Psoas muscle (tissue), 8 donors: ENCODE measurements around the gene HCRTR1. TPM values are rescaled to one million over a fixed set of nuclear protein-coding genes. Genes with fewer than 3 reads are reported as not detected.

Source experiments
- ATAC-seq, 4 donors: fragments of 200-7000 bp; cut with Tn5 transposase; one replicate each; pipeline ENCODE4 v1.9.1; 2020; ENCODE audit warnings: moderate library complexity in 3 of 4, mild to moderate bottlenecking in 2 of 4
- DNase-seq, 2 donors: peaks; one replicate each; pipeline ENCODE4 v3.0.0-alpha.2; 2020
- H3K27ac ChIP-seq: fragments of 200-600 bp; one replicate; pipeline ENCODE4 v1.8.0; 2022
- H3K27me3 ChIP-seq, 3 donors: fragments of 200-600 bp in 1 of 3; one replicate each; pipeline versions ENCODE4 v1.6.1 to v1.8.0; 2013 to 2022; ENCODE audit warnings: low read length in 2 of 3, mild to moderate bottlenecking in 2 of 3, moderate library complexity in 1 of 3; ENCODE audit not compliant: insufficient read depth in 3 of 3
- H3K36me3 ChIP-seq, 2 donors: fragments of 200-600 bp in 1 of 2; one replicate each; pipeline versions ENCODE4 v1.6.1 to v1.8.0; 2013 to 2022; ENCODE audit warnings: low read depth in 1 of 2, mild to moderate bottlenecking in 1 of 2, moderate library complexity in 1 of 2; ENCODE audit not compliant: insufficient read depth in 1 of 2
- H3K4me1 ChIP-seq: fragments of 200-600 bp; one replicate; pipeline ENCODE4 v1.8.0; 2022
- H3K4me3 ChIP-seq: fragments of 200-600 bp; one replicate; pipeline ENCODE4 v1.8.0; 2022; ENCODE audit warnings: mild to moderate bottlenecking
- H3K9me3 ChIP-seq: fragments of 200-600 bp; one replicate; pipeline ENCODE4 v1.8.0; 2022
- WGBS, 3 donors: extraction: QIAGEN DNeasy Blood & Tissue Kit; methylation state at CpG; one replicate each; pipeline versions ENCODE4 v1.1.6 to v1.1.7; 2013; 5-methylcytosine and 5-hydroxymethylcytosine counted together
- intact Hi-C, 2 donors: fragments of 100-400 bp; cut with DNase I; formaldehyde crosslinking; loops; one replicate each; pipeline versions ENCODE4 v1.11.0 to v1.14.2; 2022
- polyA plus RNA-seq, 3 donors: library from polyadenylated mRNA; stranded (reverse); fragments of 200-250 nt; gene quantifications; one replicate each; pipeline ENCODE4 v1.2.3, GENCODE V29; 2013
- total RNA-seq, 4 donors: library from RNA; stranded (reverse); fragmentation: NEBNext Ultra II Directional in 2 of 4; extraction: Animal tissue kit (Norgen Biotek cat#: 25700) in 2 of 4; gene quantifications; one replicate each; pipeline versions ENCODE4 v1.2.1 to v1.2.4, GENCODE V29; 2021 to 2023
- TF ChIP-seq, protein P1 (sequence below): fragments of 200-600 bp; IDR thresholded peaks from one replicate; pipeline ENCODE4 v1.8.0; 2022; ENCODE audit warnings: antibody characterized with exemption
- donor health status: healthy with polysubstance abuse.
- donor health status: DM: no; HTN: no; CAD: no; lungs with moderate emphysema.
- donor health status: Bipolar disorder and iron deficiency.
- donor health status: healthy.
- donor health status: DM: yes; HTN: yes; CAD: no.
- donor health status: DM: no; HTN: no; CAD: no.
- donor health status: DM: no; HTN: no; CAD: no.
- donor health status: DM: yes; HTN: yes; CAD: no.

HCRTR1 gene
- total and polyA plus RNA-seq, 7 donors: 0.12 to 1.2 (median 0.34) TPM; not detected in 1

DNA sequence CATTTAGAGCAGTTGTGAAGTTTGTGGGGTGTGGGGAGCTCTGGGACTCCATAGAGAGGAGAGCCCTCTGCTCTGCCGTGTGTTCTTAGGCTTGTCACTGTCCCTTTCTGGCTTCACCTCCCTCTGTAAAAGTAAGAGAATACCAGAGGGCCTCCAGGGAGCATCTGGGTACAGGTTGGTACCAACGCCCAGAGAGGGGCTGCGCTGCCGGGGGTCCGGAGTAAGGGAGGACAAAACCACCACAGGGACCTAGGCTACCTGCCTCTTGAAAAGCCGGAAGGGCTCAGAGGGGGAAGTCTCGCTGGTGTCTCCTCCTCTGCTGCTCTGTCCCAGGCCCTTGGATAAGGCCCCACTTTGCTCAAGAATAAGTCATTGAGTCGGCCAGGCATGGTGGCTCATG is 44.2 kb upstream of the HCRTR1 start:
- 83 to 92% (median 85%) methylated on average over 8 of the region's 8 CpGs for WGBS, 3 donors
- DNase-seq: no peak
- no peak overlapping the region for H3K4me3 ChIP-seq
- ATAC-seq: no peak
- H3K27ac ChIP-seq: peak overlapping the region; percentile 68
- no peaks in the 10 kb centered on the region for H3K9me3 ChIP-seq
- no peaks in the 10 kb centered on the region for H3K36me3 ChIP-seq
- H3K4me1 ChIP-seq: peaks cover 8% of the 10 kb centered on the region
- peaks cover 0 to 9% (median 5%) of the 10 kb centered on the region in 3 donors for H3K27me3 ChIP-seq
- TF ChIP-seq, protein P1, sequence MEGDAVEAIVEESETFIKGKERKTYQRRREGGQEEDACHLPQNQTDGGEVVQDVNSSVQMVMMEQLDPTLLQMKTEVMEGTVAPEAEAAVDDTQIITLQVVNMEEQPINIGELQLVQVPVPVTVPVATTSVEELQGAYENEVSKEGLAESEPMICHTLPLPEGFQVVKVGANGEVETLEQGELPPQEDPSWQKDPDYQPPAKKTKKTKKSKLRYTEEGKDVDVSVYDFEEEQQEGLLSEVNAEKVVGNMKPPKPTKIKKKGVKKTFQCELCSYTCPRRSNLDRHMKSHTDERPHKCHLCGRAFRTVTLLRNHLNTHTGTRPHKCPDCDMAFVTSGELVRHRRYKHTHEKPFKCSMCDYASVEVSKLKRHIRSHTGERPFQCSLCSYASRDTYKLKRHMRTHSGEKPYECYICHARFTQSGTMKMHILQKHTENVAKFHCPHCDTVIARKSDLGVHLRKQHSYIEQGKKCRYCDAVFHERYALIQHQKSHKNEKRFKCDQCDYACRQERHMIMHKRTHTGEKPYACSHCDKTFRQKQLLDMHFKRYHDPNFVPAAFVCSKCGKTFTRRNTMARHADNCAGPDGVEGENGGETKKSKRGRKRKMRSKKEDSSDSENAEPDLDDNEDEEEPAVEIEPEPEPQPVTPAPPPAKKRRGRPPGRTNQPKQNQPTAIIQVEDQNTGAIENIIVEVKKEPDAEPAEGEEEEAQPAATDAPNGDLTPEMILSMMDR: no peak
- intact Hi-C loops: no loop called here

- Histone ChIP-seq H3K4me3 (no peak overlapping the region), H3K9me3 (no peaks in the 10 kb centered on the region), H3K27me3 (peaks cover 0 to 9% (median 5%) of the 10 kb centered on the region in 3 donors), H3K36me3 (no peaks in the 10 kb centered on the region), H3K4me1 (peaks cover 4% of the 10 kb centered on the region), H3K27ac (peak overlapping the region; percentile 72)
- intact Hi-C loops: no loop called here
- 66 to 73% (median 67%) methylated on average over 10 of the region's 10 CpGs for WGBS, 3 donors
- no peak for DNase-seq
- TF ChIP-seq, protein P1: no peak
- ATAC-seq: no peak
These were observed 42.6 kb upstream of the HCRTR1 start for GRCh38 chr1:31574749-31575368.

GRCh38 chr1:31575369-31576140 is 41.9 kb upstream of the HCRTR1 start:
- Histone ChIP-seq H3K4me1 (peaks cover 4% of the 10 kb centered on the region), H3K36me3 (no peaks in the 10 kb centered on the region), H3K9me3 (no peaks in the 10 kb centered on the region), H3K27ac (peak overlapping the region; percentile 72), H3K4me3 (peak overlapping the region; percentile 70), H3K27me3 (peaks cover 0 to 9% (median 5%) of the 10 kb centered on the region in 3 donors)
- TF ChIP-seq, protein P1: no peak
- intact Hi-C loops: no loop called here
- DNase-seq (no peak), ATAC-seq (no peak)
- 58 to 68% (median 68%) methylated on average over 10 to 11 of the region's 11 CpGs for WGBS, 3 donors

DNA sequence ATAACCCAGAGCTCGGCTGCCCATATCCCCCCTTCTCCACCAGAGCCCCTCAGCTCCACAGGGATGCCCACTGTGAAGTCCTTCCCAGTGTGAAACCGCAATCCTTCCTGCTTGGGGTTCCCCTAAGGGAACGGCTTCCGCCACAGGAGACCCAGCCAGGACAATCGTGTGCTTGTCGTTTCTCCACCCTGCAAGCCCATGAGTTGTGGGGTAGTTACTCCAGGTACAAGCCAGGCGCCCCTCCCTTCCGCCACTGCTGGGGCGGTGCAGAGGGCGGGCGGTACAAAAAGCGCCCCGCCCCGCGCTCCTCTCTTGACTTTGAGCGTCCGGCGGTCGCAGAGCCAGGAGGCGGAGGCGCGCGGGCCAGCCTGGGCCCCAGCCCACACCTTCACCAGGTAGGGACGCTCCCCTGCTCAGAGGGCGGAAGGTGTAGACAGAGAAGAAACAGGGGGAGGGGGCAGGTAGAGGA is 41.3 kb upstream of the HCRTR1 start, which contains the start of gene TINAGL1:
Gene TINAGL1 (plus strand): TSS at position 315 of the 469 bp plus-strand sequence. CDS start 634 bp downstream, outside the sequence.
- DNase-seq (no peak), ATAC-seq (peak in 3 of 4 donors; percentile 38 to 58 (median 38))
- intact Hi-C loops: no loop called here
- Histone ChIP-seq H3K27me3 (peaks cover 0 to 9% (median 5%) of the 10 kb centered on the region in 3 donors), H3K4me1 (peaks cover 4% of the 10 kb centered on the region), H3K4me3 (peak within 1 kb of the TSS; percentile 70), H3K36me3 (no peaks in the 10 kb centered on the region), H3K9me3 (no peaks in the 10 kb centered on the region), H3K27ac (peak within 1 kb of the TSS; percentile 72)
- WGBS, 3 donors: 9 to 11% (median 11%) methylated on average over 23 to 25 of the region's 25 CpGs
- TF ChIP-seq, protein P1: no peak
